GM18873 (cell line): ENCODE data around the gene ARID5B.

Source experiments
- ATAC-seq: cut with Tn5 transposase; IDR thresholded peaks from one replicate; pipeline ENCODE4 v1.9.1; 2021; ENCODE audit warnings: mild to moderate bottlenecking, moderate library complexity, moderate number of reproducible peaks; ENCODE audit not compliant: unreplicated experiment, low FRiP score

Gene ARID5B

GRCh38 chr10:62046522-62047227 lies 145.2 kb downstream of the ARID5B start:
- peak; percentile 39 for ATAC-seq

DNA sequence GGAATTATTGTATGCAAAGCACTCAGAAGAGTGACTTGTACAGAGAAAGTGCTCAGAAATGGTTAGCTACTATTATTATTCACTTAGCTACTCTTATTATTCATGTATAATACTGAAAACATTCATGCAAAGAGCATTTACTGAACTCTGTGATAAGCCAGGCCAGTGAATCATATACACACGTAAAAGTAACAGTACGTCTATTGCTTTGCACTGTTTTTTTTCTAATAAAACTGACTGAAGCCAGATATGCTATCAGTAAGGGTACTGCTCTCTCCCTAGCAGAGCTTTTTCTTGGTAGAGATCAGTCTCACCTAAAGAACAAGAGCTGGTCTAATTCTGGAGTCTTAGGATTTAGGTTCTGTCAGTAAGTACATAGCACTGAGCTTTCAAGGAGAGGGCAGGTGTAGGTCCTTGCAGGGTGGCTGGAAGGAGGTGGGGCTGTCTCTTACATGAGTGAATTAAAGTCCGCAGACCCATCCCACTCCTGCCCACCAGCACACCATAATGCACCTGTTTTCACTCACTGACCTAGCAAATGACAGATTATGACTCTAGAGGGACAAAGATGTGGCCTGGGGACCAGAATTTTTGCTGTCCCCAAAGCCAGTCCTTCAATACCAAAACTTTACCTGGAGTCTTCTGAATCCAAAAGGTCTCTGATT lies 145.9 kb downstream of the ARID5B start:
- no peak for ATAC-seq

- no peak for ATAC-seq
Observed at GRCh38 chr10:62047960-62048383, 146.5 kb downstream of the ARID5B start.

DNA sequence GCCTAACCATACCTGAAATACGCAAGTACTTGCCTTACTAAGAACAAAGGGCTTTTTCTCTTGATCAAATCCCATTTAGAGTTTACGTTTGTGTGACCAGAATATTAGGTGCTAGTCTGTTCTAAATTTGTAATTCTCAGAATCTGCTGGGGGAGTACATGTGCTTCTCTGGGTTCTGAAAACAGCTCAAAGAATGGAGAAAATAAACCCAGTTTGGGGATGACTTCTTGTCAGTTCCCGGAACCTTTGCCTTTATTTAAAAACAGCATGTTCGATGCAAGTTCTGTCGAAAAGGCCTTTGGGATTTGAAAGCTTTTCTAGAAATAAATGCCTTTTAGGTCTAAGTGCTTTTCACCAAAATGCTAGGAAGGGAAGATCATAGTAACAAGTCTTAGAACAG lies 147.0 kb downstream of the ARID5B start:
- no peak for ATAC-seq

GRCh38 chr10:62048919-62049623 lies 147.6 kb downstream of the ARID5B start:
- no peak for ATAC-seq

DNA sequence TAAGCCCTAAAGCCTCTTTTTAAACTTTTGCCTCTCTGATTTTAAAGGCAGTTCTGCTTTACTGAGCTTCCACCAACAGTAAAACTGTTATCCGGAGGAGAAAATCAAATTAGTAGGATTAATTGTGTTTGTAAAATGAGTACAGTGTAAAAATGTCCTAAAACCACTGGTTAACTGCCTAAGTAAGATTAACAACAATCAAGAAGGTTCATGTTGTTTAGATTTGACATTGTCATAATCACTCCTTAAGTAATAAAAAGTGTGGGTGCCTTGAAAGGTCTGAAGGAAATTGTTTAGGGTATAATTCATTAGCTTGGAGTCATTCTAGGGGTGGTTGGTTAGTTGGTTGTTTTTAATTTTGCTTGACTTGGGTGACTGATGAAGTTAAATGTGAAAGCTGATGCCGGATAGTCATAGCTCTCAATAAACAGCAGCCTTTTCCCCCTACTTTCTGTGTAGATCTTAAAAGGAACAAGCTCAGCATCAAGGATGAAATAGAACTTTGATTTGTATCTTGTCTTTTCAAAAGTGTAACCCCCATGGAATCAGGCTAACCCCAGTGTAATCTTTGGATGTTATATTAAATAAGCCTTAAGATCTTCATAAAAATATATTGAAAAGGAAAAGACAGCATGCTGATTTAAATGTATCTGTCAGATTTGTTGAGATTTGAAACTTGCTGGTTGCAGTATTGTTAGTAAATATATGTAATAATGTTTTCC lies 148.3 kb downstream of the ARID5B start:
- no peak for ATAC-seq

DNA sequence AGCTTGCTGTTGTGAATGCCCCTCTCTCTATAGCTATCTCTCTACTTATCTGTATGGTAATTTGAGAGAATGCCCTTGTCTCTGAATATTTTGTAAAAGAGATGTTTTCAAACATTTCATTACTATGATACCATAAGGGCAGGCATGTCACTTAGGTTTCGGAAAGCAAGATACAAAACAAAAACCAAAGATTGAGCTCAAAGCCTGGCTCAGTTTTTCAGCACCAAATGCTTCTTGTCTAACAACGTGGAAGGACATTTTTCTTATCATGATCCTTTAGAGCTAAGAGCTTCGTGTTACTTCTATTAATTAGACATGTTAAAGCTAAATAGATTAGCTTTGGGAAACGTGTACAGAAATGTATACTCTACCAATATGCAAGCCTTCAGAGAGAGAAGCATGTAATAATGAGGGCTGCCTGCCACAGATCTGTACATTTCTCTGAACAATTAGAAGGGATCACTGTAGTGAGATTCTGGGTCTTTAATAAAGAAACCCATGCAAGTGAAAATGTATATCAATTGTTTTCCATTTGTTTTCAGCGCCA lies 148.9 kb downstream of the ARID5B start:
- ATAC-seq, result no peak

GRCh38 chr10:62050893-62051433 lies 149.5 kb downstream of the ARID5B start:
- peak; percentile 65 for ATAC-seq

- no peak for ATAC-seq
Observed at GRCh38 chr10:62052276-62052675, 150.8 kb downstream of the ARID5B start.

GRCh38 chr10:62053860-62054259 lies 152.4 kb downstream of the ARID5B start:
- no peak for ATAC-seq

DNA sequence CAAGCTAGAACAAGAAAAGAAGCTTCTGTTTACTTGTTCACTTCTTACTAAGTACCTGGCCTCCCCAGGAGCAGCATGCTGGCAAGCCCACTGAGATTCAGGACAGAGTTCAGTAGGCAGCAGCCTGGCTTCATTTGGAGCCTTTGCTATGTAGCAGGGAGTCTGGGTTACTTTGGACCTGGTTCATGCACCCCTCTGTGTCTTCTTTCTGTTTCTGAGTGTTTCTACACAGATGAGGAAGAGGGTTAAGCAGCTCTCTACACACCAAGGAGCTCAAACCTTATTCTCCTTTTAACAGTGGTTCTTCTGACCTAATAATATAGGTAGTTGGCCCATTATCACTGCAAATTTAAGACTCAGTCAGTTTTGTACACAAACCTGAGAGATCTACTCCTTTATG lies 152.9 kb downstream of the ARID5B start:
- ATAC-seq, result no peak

DNA sequence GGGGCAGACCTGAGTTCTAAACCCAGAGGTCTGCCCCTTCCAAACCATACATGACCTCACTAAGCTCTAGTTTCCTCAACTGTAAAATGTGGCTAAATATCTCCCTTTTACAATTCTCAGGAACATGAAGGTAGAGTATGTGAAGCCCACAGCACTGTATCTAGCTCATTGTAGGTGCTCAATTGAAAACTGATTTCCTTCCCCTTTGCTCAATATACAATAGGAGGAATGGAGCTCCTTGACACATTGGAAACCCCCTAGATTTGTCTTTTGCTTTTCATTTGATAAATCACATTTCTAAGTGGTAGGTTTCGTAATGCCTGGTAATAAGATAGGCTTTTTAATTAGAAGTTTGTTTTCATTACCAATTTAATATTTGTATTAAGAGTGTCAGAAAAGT lies 153.3 kb downstream of the ARID5B start:
- peak; percentile 37 for ATAC-seq

GRCh38 chr10:62056219-62056618 lies 154.7 kb downstream of the ARID5B start:
- no peak for ATAC-seq

DNA sequence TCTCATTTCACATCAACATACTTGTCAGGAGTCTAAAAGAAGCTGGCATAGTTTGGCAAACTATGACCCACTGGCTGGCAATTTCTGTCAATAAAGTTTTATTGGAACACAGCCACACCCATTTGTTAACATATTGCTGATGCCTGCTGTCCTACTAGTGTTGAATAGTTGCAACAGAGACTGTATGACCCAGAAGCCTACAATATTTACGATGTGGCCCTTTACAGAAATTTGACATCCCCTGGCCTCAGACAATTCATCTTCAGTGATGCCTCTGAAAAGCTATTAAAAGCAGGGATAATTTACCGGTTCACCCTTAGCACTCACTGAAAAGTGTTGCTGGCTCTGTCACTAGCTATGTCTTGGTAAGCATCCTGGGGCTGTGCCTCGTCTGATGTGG lies 155.2 kb downstream of the ARID5B start:
- no peak for ATAC-seq

GRCh38 chr10:62057359-62057758 lies 155.9 kb downstream of the ARID5B start:
- ATAC-seq, result no peak

GRCh38 chr10:62057850-62058249 lies 156.4 kb downstream of the ARID5B start:
- no peak for ATAC-seq

DNA sequence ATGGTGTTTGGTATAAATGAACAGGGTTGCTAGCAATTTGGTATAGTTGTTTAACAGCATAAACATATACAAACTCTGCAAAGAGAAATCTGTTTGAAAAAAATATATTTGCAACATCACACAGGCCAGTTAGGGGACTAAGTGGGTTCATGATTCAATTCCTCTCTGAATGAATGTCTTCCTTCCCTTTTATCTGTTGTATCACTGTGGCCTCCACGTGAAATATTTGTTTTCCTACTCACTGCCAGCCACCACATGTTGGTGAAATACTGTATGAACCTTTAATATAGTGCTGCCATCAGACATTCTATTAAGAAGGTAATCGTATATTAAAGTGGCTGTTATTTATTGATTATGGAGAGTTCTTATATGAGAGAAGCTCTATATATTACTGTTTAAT lies 157.0 kb downstream of the ARID5B start:
- no peak for ATAC-seq

- ATAC-seq, result no peak
Observed at GRCh38 chr10:62058896-62059216, 157.4 kb downstream of the ARID5B start.

- no peak for ATAC-seq
Observed at GRCh38 chr10:62059217-62059920, 157.9 kb downstream of the ARID5B start.

- ATAC-seq, result no peak
Observed at GRCh38 chr10:62062028-62062427, 160.5 kb downstream of the ARID5B start.
